ENCODE data around the gene THADA. TPM values are rescaled to one million over a fixed set of nuclear protein-coding genes. Genes with fewer than 3 reads are reported as not detected.
A peak's percentile ranks its signal among the peaks of the same experiment; 100 is the strongest.

Gene THADA
- total RNA-seq, 4 donors from 2014 or later = 35.7 to 49.2 (median 47.4) TPM

- no peak for TF ChIP-seq CTCF (IDR thresholded peaks at IDR 0.05)
- no peak for TF ChIP-seq POLR2A (IDR thresholded peaks at IDR 0.05)
- TF ChIP-seq EP300 (IDR thresholded peaks at IDR 0.05) = no peak
- Histone ChIP-seq H3K36me3 (peaks cover 0 to 13% (median 5%) of the 10 kb centered on the region in 3 donors), H3K4me1 (peaks cover 0 to 55% (median 46%) of the 10 kb centered on the region in 4 donors), H3K27ac (peak overlapping the region; percentile 88 to 100 (median 100)), H3K27me3 (no peaks in the 10 kb centered on the region), H3K9me3 (no peaks in the 10 kb centered on the region), H3K4me3 (peak overlapping the region; percentile 24 to 96 (median 68))
- 11 to 20% methylated on average over 5 to 7 of the region's 8 CpGs for WGBS, 2 donors
- DNase-seq (ENCODE audit: low spot score in 2 of 2) = peak in 1 of 2 donors; percentile 34
These were observed 377.0 kb downstream of the THADA start for GRCh38 chr2:43218702-43219382.

DNA sequence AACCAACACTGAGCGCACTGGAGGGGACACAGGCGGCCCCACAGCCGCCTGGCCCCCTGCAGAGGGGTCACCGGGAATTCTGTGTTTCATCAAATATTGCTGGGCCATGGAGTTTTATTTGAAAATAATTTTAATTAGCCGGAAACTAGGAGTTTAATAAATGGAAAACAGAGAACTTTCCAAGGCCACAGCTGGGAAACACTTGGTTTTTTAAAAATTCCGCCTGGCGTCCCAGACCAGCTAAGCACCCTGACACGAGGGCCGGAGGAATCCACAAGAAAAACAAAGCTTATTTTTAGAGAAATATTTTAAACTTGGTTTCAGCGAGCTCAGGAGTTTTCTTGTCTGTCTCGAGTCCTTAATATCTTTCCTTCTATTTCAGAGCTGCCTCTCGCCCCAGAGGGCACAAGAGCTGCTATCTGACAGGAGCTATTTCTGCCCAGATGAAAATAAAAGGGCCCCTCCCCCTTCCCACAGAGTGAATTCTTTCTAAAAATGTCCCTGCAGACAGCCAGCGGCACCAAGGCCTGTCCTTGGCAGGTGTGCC is 377.6 kb downstream of the THADA start:
- Histone ChIP-seq H3K9me3 (no peaks in the 10 kb centered on the region), H3K27ac (peak overlapping the region; percentile 88 to 100 (median 100)), H3K27me3 (no peaks in the 10 kb centered on the region), H3K4me3 (peak overlapping the region in 3 of 4 donors; percentile 13 to 96 (median 94)), H3K4me1 (peaks cover 0 to 55% (median 46%) of the 10 kb centered on the region in 4 donors), H3K36me3 (peaks cover 0 to 7% (median 0%) of the 10 kb centered on the region in 3 donors)
- WGBS, 2 donors = 12 to 13% methylated on average over 12 to 13 of the region's 13 CpGs
- peak in 1 of 5 experiments; percentile 35 for TF ChIP-seq CTCF (IDR thresholded peaks at IDR 0.05)
- no peak for TF ChIP-seq EP300 (IDR thresholded peaks at IDR 0.05)
- DNase-seq (ENCODE audit: low spot score in 2 of 2) = peak in 1 of 2 donors; percentile 47

GRCh38 chr2:43217228-43218154 is 378.3 kb downstream of the THADA start:
- 48 to 52% methylated on average over 10 to 11 of the region's 11 CpGs for WGBS, 2 donors
- H3K9me3 ChIP-seq = no peaks in the 10 kb centered on the region
- no peak overlapping the region for H3K4me3 ChIP-seq

GRCh38 chr2:43216629-43217028 is 379.2 kb downstream of the THADA start:
- DNase-seq (ENCODE audit: low spot score in 2 of 2) = no peak
- H3K4me1 ChIP-seq = peaks cover 0 to 50% (median 35%) of the 10 kb centered on the region in 4 donors
- no peaks in the 10 kb centered on the region for H3K27me3 ChIP-seq
- H3K9me3 ChIP-seq = no peaks in the 10 kb centered on the region
- H3K27ac ChIP-seq = peak overlapping the region in 2 of 4 donors; percentile 5 to 32
- no peaks in the 10 kb centered on the region for H3K36me3 ChIP-seq
- 89% methylated on average over 8 of the region's 8 CpGs for WGBS, 2 donors
- H3K4me3 ChIP-seq = no peak overlapping the region
- TF ChIP-seq CTCF (IDR thresholded peaks at IDR 0.05) (no peak), EP300 (IDR thresholded peaks at IDR 0.05) (no peak), POLR2A (IDR thresholded peaks at IDR 0.05) (no peak)

More at GRCh38 chr2:43217228-43218154, 378.3 kb downstream of the THADA start:
- no peak for TF ChIP-seq POLR2A (IDR thresholded peaks at IDR 0.05)
- TF ChIP-seq EP300 (IDR thresholded peaks at IDR 0.05) = no peak
- no peak for TF ChIP-seq CTCF (IDR thresholded peaks at IDR 0.05)
- peaks cover 0 to 54% (median 42%) of the 10 kb centered on the region in 4 donors for H3K4me1 ChIP-seq
- no peak for DNase-seq (ENCODE audit: low spot score in 2 of 2)
- no peaks in the 10 kb centered on the region for H3K36me3 ChIP-seq
- no peaks in the 10 kb centered on the region for H3K27me3 ChIP-seq
- H3K27ac ChIP-seq = peak overlapping the region; percentile 88 to 100 (median 100)
